ENCODE measurements around the gene ABLIM2.

The ABLIM2 gene

GRCh38 chr4:8117278-8117682 is 41.3 kb downstream of the ABLIM2 start:
- DNase-seq: peak in 1 of 2 donors; percentile 6

GRCh38 chr4:8115916-8116315 is 42.7 kb downstream of the ABLIM2 start:
- DNase-seq: no peak

GRCh38 chr4:8115203-8115520 is 43.5 kb downstream of the ABLIM2 start:
- DNase-seq: no peak

- no peak for DNase-seq
Observed at GRCh38 chr4:8114456-8115202, 44.0 kb downstream of the ABLIM2 start.

GRCh38 chr4:8113611-8114377 is 44.8 kb downstream of the ABLIM2 start:
- DNase-seq: no peak

DNA sequence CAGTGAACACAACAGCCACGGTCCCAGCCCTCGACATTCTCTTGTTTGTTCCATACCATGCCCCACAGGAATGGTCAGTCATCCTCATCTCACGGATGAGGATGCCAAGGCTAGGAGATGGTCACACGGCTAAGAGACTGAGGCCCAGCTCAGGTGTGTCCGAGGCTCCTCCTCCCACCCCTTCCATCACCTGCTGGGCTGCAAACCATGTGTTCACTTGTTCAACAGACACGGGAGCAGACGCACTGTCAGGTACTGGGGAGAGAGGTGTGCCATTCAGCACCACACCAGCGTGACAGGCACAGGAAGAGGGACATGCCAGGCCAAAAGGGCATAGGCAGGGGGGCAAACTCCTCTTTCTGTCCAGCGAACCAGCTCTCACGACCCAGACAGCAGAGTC is 45.9 kb downstream of the ABLIM2 start:
- no peak for DNase-seq

GRCh38 chr4:8112036-8112576 is 46.5 kb downstream of the ABLIM2 start:
- no peak for DNase-seq

DNA sequence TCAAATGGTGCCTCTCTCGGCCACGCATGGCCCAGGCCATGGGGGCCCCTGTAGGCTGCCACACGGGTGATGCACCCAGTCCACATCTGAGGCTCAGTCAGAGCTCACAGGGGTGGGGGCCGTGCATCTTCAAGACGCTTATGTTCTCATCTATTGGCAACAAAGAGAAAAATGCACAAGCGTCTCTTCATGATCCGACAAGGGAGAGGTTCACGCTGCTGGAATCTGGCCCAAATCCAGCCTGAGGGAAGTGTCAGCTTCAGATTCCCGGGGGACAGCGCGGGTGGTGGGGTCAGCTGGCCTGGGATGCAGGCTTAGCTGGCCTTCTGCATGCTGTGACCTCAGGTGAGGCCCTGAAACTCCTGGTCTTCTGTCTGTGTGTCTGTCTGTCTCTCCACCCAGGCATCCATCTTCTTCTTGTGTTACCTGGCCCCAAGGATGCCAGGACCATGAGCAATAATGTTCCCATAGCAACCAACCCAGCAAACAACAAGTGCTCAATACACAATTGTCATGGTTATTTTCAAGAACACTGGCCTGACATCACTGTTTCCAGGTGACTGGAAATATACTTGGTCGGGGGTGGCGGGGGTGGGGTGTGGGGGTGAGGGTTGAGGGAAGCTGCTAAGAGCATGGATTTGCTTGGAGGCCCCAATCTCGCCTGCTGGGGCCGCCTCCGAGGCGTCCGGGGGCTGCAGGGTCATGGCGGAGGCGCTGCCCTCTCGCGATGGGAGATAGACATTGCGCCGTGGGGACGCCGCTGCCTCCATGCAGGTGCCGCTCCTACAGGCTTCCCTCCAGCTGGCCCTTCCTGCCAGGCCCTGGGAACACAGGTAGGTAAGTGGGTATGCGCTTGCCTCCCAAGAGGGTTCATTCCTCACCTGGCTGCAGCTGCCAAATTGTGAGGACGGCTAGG is 48.3 kb downstream of the ABLIM2 start:
- DNase-seq: no peak

DNA sequence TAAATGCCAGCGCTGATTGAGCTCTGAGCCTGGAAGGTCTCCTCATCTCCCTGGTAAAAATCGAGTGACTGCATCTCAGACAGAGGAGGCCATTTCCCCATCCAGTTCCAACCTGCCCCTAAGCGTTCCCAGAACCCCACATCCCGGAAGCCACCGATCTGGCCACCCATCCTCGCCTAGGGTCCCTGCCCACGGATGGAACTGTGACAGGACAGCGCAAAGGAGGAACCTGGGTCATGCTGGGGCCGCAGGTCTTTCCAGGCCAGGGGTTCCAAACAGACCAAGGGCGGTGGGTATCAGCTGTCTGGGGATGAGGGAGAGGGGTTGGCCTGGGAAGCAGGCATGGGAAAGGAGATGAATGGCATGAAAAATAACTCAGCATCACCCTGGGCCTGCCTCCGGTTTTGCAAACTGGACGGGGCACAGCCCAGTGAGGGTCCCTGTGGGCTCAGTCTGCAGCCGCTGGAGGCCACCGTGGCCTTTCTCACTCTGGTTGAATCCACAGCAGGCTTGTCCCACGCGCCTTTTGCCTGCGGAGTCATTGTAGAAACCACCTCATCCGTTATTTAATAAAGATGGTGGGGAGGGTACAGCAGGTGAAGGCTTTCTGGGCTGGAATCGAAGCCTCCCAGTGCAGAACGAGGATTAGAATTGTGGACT is 49.1 kb downstream of the ABLIM2 start:
- no peak for DNase-seq

GRCh38 chr4:8108991-8109390 is 49.6 kb downstream of the ABLIM2 start:
- DNase-seq: no peak

GRCh38 chr4:8108261-8108660 is 50.4 kb downstream of the ABLIM2 start:
- DNase-seq: no peak

DNA sequence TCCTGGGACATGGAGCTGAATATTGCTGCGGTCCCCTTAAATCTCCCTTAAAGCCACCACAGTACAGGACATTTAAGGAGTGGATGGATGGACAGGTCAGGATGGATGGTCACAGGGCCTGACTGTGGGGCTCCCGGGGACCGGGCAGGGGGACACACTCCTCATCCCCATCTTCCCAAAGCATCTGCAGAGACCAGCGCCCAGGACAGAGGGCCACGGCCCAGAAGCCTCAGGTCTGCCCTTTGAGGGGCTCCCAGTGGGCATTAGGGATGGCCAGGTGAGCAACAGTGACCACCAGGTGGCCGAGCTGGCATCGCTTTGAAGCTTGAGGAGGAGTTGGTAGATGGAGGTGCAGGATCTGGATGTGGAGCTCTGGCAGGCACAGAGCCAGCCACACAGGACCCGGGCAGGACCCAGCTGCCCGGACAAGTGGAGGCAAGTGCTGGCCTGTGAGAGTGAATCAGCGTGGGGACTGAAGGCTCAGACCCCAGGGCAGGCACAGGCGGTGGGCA is 51.4 kb downstream of the ABLIM2 start:
- no peak for DNase-seq

GRCh38 chr4:8106451-8107025 is 52.1 kb downstream of the ABLIM2 start:
- no peak for DNase-seq

GRCh38 chr4:8105306-8106100 is 53.1 kb downstream of the ABLIM2 start:
- no peak for DNase-seq

DNA sequence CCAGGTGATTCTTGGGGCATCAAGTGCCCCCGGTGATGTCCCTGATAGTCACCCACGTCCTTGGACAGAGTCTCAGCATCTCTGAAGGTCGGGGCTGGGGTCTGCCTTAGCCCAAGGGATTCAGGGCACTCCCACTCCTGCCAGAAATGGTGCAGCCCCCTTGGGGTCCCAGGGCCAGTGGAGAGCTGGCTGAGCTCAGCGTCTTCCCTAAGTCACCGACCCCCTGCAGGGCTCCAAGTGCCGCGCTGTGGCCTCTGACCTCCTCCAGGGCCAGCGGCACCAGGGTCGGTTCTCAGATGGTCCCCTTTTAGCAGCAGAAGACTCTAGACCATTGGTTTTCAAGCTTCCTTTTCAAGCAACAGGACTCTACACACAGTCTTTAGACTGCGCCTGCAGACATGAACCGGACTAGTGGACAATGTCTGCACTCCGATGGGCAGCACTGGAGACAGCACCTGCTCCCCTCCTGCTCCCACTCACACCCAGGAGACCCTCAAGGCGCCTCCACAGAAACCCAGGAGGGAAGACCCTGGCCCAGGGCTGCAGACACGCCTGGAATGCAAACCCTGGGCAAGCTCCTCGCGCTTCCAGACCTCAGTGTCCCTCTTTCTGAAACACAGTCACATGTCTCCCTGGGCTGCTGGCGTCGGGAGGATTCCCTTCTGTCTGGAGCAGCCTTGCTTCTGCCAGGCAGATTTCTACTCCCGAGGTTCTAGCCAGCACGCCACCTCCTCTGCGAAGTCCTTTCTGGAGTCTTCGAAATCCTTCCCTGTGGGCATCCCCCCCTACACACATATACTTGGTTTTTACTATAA is 53.9 kb downstream of the ABLIM2 start:
- no peak for DNase-seq

DNA sequence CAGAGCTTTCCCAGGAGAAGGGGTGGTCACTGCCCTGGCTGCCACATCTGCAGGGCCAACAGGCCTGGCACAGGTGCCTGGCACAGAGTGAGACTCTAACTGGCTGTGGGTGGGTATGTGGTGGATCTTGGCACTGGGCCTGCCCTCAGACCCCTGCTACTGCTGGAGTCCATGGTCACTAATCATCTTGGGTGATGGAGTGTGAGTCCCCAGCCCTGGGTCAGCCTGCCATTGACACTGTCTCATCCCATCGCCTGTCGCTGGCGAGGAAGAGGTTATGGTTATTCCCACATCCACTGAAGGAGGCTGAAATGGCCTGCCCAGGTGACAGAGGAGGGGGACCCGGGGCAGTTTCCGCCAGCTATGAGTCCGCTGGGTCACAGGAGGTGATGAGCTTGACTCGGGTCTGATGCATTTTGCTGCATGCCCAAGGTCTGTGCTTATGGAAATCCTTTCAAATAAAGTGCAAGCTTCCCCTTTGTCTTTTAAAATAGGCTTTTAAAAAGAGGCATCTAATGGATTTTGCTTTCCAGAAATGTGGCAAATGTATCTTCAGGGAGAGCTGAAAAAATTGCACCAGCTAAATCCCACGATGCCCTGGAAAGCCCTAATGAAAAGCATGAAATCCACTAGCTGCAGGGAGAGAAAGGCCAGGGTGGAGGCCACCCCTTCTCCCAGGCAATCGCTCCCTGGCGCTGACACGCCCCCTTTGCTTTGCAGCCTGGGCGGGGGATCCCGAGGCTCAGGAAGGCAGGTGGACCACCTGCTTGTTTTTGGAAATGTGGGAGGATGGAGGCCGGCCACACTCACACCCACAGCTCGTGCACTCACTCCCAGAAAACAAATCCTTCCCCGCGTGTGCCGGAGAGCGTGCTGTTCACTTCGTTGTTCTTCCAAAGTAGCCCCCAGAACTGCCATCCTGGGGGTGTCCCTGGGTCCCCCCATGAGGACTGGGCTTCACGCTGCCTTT is 54.9 kb downstream of the ABLIM2 start:
- no peak for DNase-seq

DNA sequence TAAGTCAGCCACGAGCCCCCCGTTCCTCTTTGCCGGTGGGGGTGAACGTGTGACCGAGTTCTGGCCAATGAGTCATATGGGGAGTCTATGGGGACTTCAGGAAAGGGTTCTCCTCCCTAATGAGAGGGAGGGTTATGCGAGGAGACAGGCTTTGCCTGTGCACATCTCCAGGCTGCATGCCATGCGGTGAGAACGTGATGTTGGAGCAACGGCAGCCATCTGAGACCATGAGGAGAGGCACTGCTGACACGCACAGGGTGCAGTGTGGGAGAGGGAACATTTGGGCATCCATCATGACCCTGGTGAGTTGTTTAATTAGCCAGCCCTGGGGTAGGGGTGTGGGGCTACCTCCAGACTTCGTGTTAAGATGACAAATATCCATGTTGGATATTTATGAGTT is 55.8 kb downstream of the ABLIM2 start:
- no peak for DNase-seq

DNA sequence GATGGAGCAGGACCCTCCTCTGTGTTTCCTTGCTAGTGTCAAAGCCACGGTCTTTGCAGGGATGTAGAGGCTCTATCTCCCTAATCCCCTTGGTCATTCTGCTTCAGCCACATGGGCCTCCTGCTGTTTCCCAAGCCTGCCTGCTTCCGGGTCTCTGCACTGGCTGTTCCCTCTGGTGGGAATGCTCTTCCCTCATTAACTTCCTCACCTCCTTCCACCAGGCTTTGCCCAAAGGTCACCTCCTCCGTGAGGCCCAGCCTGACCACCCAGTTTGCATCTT is 56.6 kb downstream of the ABLIM2 start:
- DNase-seq: no peak
